Thoracic aorta (tissue), 2 donors: ENCODE measurements around the gene NODAL. TPM values are rescaled to one million over a fixed set of nuclear protein-coding genes. Genes with fewer than 3 reads are reported as not detected.

Experiments used
- ATAC-seq: fragments of 150-250 bp; one replicate; pipeline ENCODE4 v1.8.0; 2017; ENCODE audit warnings: low read depth; ENCODE audit not compliant: insufficient number of reproducible peaks, low FRiP score
- DNase-seq: peaks from one replicate; pipeline ENCODE4 v3.0.0-alpha.2; 2020; ENCODE audit warnings: low spot score
- H3K27ac ChIP-seq, 2 donors: fragments of 200-600 bp; sonication (generic); 1 replicate in 1 of 2; 2 replicates in 1 of 2; pipeline ENCODE4 v1.5.1; 2016; ENCODE audit warnings: mild to moderate bottlenecking in 2 of 2, moderate library complexity in 2 of 2
- H3K27me3 ChIP-seq: fragments of 200-600 bp; sonication (generic); replicated peaks from 2 replicates; pipeline ENCODE4 v1.6.0; 2016; ENCODE audit warnings: mild to moderate bottlenecking; ENCODE audit not compliant: insufficient read depth
- H3K36me3 ChIP-seq: fragments of 200-600 bp; sonication (generic); one replicate; pipeline ENCODE4 v1.5.1; 2016
- H3K4me1 ChIP-seq, 2 donors: fragments of 200-600 bp; sonication (generic); 1 replicate in 1 of 2; 2 replicates in 1 of 2; pipeline versions ENCODE4 v1.5.1 to v1.6.0; 2016; ENCODE audit warnings: low read depth in 2 of 2, mild to moderate bottlenecking in 1 of 2; ENCODE audit not compliant: control insufficient read depth in 1 of 2
- H3K4me3 ChIP-seq: fragments of 200-600 bp; sonication (generic); 2 replicates; pipeline ENCODE4 v1.5.1; 2016; ENCODE audit warnings: mild to moderate bottlenecking
- H3K9me3 ChIP-seq: fragments of 200-600 bp; sonication (generic); 2 replicates; pipeline ENCODE4 v1.5.1; 2016
- CTCF ChIP-seq: fragments of 200-600 bp; sonication (generic); IDR thresholded peaks from one replicate; pipeline ENCODE4 v1.5.1; 2019; ENCODE audit warnings: antibody characterized with exemption
- total RNA-seq, 2 donors: library from RNA; depleted of rRNA; stranded (reverse); fragments of >200 nt; gene quantifications; one replicate each; pipeline versions ENCODE4 v1.1.0 to v1.2.3, GENCODE V29; 2016

The NODAL gene
- total RNA-seq, 2 donors from 2014 or later = 0.27 TPM; not detected in 1

- Histone ChIP-seq H3K4me1 (peaks cover under 1 to 44% of the 10 kb centered on the region in 2 donors), H3K4me3 (no peak overlapping the region), H3K36me3 (no peaks in the 10 kb centered on the region), H3K9me3 (no peaks in the 10 kb centered on the region), H3K27ac (no peak overlapping the region), H3K27me3 (no peaks in the 10 kb centered on the region)
- ATAC-seq (no peak), DNase-seq (no peak)
- TF ChIP-seq CTCF = no peak
These were observed 6.0 kb downstream of the NODAL start for GRCh38 chr10:70435241-70436085.

GRCh38 chr10:70433581-70434280 is 7.8 kb downstream of the NODAL start:
- H3K9me3 ChIP-seq = no peaks in the 10 kb centered on the region
- H3K4me3 ChIP-seq = no peak overlapping the region
- ATAC-seq = no peak
- H3K27ac ChIP-seq = peak overlapping the region; percentile 44 to 51
- no peaks in the 10 kb centered on the region for H3K27me3 ChIP-seq
- no peak for TF ChIP-seq CTCF
- DNase-seq = no peak
- peaks cover 4 to 52% of the 10 kb centered on the region in 2 donors for H3K4me1 ChIP-seq
- H3K36me3 ChIP-seq = peaks cover 4% of the 10 kb centered on the region

DNA sequence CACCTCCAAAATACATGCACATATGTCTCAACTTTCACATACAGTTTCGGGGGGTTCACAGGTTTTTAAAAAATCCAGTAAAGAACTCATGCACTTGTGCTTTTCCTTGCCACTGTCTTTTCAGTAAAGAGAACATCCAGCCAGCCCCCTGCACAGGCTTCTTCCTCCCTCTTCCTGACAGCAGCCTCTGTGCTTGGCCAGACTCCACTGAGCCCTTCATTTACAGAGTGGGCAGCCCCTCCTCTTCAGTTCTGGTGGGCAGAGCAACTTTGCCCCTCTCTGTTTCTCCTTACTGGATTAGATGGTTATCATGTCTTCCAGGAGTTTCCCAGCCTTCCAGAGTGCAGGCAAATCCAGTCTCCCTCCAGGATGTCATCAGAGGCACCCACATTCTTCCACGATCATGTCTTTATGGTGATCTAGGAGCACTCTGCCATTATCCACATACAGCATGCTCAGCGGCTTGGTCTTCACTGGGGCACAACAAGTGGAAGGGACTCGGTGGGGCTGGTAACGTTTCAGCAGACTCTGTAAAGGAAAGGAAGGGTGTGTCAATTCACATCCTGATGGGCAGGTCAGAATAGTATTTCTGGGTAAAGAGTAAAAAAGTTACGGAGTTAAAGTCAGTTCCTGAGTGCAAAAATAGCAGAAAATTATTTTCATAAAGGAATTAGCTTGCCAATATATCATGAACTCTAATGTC is 8.8 kb downstream of the NODAL start:
- Histone ChIP-seq H3K4me1 (peaks cover 4 to 52% of the 10 kb centered on the region in 2 donors), H3K4me3 (no peak overlapping the region), H3K27me3 (no peaks in the 10 kb centered on the region), H3K36me3 (peaks cover 8% of the 10 kb centered on the region), H3K27ac (peak overlapping the region in 1 of 2 donors; percentile 44), H3K9me3 (no peaks in the 10 kb centered on the region)
- ATAC-seq (no peak), DNase-seq (no peak)
- TF ChIP-seq CTCF = no peak

GRCh38 chr10:70432101-70432500 is 9.4 kb downstream of the NODAL start:
- Histone ChIP-seq H3K27ac (no peak overlapping the region), H3K36me3 (peaks cover 11% of the 10 kb centered on the region), H3K4me1 (peaks cover 4 to 52% of the 10 kb centered on the region in 2 donors), H3K27me3 (no peaks in the 10 kb centered on the region), H3K4me3 (no peak overlapping the region), H3K9me3 (no peaks in the 10 kb centered on the region)
- ATAC-seq = no peak
- no peak for DNase-seq
- no peak for TF ChIP-seq CTCF
